Cardiac muscle cell (in vitro differentiated cells and primary cell): ENCODE measurements around the gene SLC35B1. TPM values are rescaled to one million over a fixed set of nuclear protein-coding genes. Genes with fewer than 3 reads are reported as not detected.
A peak's percentile ranks its signal among the peaks of the same experiment; 100 is the strongest.
"Not testable (repeated sequence)": the region's sequence is repeated elsewhere in the genome, so short reads cannot be mapped to it uniquely, and the experiment has no call there.

Source experiments
- DNase-seq, 2 donors: peaks; one replicate each; pipeline versions ENCODE4 v3.0.0 to v3.0.0-alpha.2; 2010 to 2017; ENCODE audit warnings: low read depth in 1 of 2, low spot score in 1 of 2
- H3K27ac ChIP-seq: fragments of 200-600 bp; sonication (generic); 2 replicates; pipeline ENCODE4 v1.5.1; 2016
- H3K27me3 ChIP-seq: fragments of 200-600 bp; sonication (generic); 2 replicates; pipeline ENCODE4 v1.6.0; 2016; ENCODE audit warnings: control low read depth
- H3K36me3 ChIP-seq: fragments of 200-600 bp; sonication (generic); 2 replicates; pipeline ENCODE4 v1.5.1; 2016; ENCODE audit warnings: control low read depth
- H3K4me1 ChIP-seq: fragments of 200-600 bp; sonication (generic); 2 replicates; pipeline ENCODE4 v1.8.1; 2017; ENCODE audit warnings: low read depth, mild to moderate bottlenecking, mixed run types
- H3K4me3 ChIP-seq: fragments of 200-600 bp; sonication (generic); 2 replicates; pipeline ENCODE4 v1.5.1; 2016; ENCODE audit warnings: mild to moderate bottlenecking
- H3K9me3 ChIP-seq: fragments of 200-600 bp; sonication (generic); 2 replicates; pipeline ENCODE4 v1.5.1; 2017; ENCODE audit warnings: low read depth, mild to moderate bottlenecking, control low read depth
- CTCF ChIP-seq: IDR thresholded peaks from 2 replicates; pipeline ENCODE4 v1.5.1; 2012; ENCODE audit warnings: low read depth, mild to moderate bottlenecking, low read length
- polyA plus RNA-seq: library from polyadenylated mRNA; unstranded; fragments of >200 nt; fragmentation: Nextera tagmentation; extraction: Ambion mirVana; gene quantifications from 2 replicates; pipeline ENCODE4 v1.2.1, GENCODE V29; 2016
- total RNA-seq: library from RNA; depleted of rRNA; stranded (reverse); fragments of >200 nt; gene quantifications from 2 replicates; pipeline ENCODE4 v1.2.3, GENCODE V29; 2016

SLC35B1 gene
- total and polyA plus RNA-seq, 2 experiments from 2014 or later: 73.3 to 143 TPM

GRCh38 chr17:49677134-49677932 is 30.4 kb downstream of the SLC35B1 start:
- DNase-seq: peak; percentile 96 to 97
- peak overlapping the region; percentile 64 for H3K4me3 ChIP-seq
- no peaks in the 10 kb centered on the region for H3K9me3 ChIP-seq
- no peak for TF ChIP-seq CTCF
- no peaks in the 10 kb centered on the region for H3K36me3 ChIP-seq
- H3K27me3 ChIP-seq: no peaks in the 10 kb centered on the region
- H3K27ac ChIP-seq: peak overlapping the region; percentile 98
- peaks cover 30% of the 10 kb centered on the region for H3K4me1 ChIP-seq

DNA sequence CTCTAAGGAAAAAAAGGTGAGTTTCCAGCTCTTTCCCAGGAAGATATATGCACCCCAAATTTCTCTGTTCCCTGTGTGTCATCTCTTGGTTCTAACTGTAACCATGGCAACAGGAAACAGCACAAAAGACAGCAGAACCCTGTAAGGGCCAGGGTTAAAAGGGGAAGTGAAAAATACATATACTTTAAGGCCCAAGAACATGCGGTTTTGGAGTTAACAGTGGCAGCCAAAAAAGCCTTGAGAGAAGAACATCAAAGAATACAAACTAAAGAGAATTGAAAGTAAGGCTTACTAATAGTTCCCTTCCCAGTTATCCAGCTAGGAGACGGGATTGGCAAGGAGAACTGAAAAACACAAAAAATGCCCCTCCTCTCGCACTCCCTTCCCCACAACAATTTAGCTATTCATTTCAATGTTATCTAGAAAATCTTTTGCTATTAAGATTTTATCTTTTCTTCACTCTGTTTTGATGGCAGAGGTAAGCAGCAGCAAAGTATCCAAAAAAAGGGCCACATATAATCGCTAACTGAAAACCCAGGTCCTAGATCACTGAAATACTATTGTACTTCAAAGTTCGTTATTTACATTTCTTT is 31.4 kb downstream of the SLC35B1 start:
- H3K4me1 ChIP-seq: peaks cover 30% of the 10 kb centered on the region
- H3K27me3 ChIP-seq: no peaks in the 10 kb centered on the region
- H3K9me3 ChIP-seq: no peaks in the 10 kb centered on the region
- peak overlapping the region; percentile 64 for H3K4me3 ChIP-seq
- peak in 1 of 2 donors; percentile 48 for DNase-seq
- TF ChIP-seq CTCF: no peak
- no peaks in the 10 kb centered on the region for H3K36me3 ChIP-seq
- peak overlapping the region; percentile 98 for H3K27ac ChIP-seq

DNA sequence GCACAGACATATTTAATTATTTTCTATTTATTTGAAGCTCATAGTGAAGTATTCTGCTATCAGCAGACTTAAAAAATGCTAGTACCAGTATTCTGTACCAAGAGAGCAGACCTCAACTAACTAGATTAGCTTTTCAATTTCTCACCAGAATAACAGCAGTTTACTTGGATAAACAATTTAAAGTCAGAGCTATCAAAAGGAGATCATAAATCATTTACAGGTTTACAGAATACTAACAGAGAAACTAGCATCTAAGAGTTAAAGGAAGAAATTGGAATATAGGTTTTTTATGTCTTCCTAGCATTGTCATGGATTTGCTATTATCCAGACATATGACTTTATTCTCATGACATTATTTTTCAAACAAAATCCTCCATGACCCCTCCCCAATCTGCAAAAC is 33.3 kb downstream of the SLC35B1 start:
- no peak for TF ChIP-seq CTCF
- Histone ChIP-seq H3K4me1 (peaks cover 37% of the 10 kb centered on the region), H3K4me3 (no peak overlapping the region), H3K27me3 (no peaks in the 10 kb centered on the region), H3K27ac (no peak overlapping the region), H3K9me3 (no peaks in the 10 kb centered on the region), H3K36me3 (no peaks in the 10 kb centered on the region)
- DNase-seq: no peak

DNA sequence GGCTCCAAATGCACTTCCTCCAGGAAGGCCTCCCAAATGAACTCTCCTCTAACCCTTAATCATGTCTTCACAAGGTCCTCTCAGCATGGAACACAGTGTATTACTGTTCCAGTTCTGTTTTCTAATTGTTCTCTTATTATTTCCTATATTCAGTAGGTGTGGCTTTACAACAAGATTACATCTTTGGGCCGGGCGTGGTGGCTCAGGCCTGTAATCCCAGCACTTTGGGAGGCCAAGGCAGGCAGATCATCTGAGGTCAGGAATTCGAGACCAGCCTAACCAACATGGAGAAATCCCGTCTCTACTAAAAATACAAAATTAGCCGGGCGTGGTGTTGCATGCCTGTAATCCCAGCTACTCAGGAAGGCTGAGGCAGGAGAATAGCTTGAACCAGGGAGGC is 34.1 kb downstream of the SLC35B1 start:
- H3K4me1 ChIP-seq: peaks cover 37% of the 10 kb centered on the region
- H3K4me3 ChIP-seq, H3K9me3 ChIP-seq, H3K27ac ChIP-seq, DNase-seq, H3K36me3 ChIP-seq, H3K27me3 ChIP-seq: not testable (repeated sequence)

GRCh38 chr17:49670641-49671040 is 37.1 kb downstream of the SLC35B1 start:
- H3K4me3 ChIP-seq: no peak overlapping the region
- no peak for DNase-seq
- no peak for TF ChIP-seq CTCF
- peaks cover 5% of the 10 kb centered on the region for H3K36me3 ChIP-seq
- no peaks in the 10 kb centered on the region for H3K9me3 ChIP-seq
- no peak overlapping the region for H3K27ac ChIP-seq
- H3K4me1 ChIP-seq: peaks cover 24% of the 10 kb centered on the region
- H3K27me3 ChIP-seq: no peaks in the 10 kb centered on the region

DNA sequence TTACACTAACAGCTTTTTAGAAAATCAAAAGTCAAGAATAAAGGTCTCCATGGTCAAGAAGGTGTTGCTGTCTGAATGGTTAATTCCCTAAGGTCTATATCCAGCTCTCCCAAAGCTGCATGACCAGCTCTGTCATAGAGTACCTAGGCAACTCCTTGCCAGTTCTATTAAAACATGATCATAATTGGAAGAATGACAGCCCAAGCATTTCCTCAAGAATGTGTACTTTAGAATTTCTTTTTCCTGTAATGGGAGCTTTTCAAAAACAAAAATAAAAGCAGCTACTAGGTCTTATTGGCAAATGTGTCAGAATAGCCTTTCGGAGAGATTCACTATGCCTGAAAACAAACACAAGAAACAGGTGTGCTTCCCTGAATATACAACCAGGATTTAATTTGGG is 37.8 kb downstream of the SLC35B1 start:
- peaks cover 5% of the 10 kb centered on the region for H3K36me3 ChIP-seq
- no peaks in the 10 kb centered on the region for H3K27me3 ChIP-seq
- no peaks in the 10 kb centered on the region for H3K9me3 ChIP-seq
- DNase-seq: no peak
- H3K4me1 ChIP-seq: peaks cover 17% of the 10 kb centered on the region
- no peak overlapping the region for H3K4me3 ChIP-seq
- no peak overlapping the region for H3K27ac ChIP-seq
- no peak for TF ChIP-seq CTCF
